ENCODE results near the gene CELSR3.

Gene CELSR3

DNA sequence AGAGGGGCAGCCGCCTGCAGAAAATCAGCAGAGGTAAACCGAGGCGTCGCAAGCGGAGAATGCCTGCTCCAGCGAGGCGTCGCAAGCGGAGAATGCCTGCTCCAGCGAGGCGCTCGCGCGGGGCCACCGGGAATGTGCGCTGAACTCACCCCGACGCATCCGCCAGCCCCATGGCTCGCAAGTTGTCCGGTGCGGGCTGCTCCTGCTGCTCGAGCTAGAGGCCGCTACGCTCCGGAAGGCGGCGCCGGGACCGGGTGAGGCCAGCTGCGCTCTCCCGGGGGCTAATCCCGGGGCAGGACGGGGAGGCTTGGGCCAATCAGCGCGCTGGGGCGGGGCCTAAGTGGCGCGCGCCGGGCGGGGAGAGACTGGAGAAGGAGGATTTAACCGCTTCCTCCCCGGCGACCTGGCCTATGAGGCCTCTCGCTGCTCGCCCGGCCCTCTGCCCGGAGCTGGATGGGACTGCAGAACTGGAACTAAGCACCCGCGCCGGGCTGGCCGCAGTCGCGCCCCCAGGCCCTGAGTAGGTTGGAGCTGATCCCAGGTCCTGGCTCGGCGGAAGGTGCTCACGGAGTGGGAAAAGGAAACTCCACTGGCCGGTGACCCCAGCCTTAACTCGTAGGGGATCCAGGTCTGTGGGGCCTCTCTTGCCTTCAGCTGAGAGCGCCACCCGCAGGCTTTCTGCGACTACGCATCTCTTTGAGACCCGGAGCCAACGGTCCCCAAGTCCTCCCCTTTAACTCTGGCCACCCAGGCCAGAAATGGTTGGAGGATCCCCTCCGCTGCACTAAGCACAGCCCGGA lies 27.3 kb downstream of the CELSR3 start, which contains the start of gene SLC26A6:
SLC26A6 (minus strand) TSS at position 240 of the 800 bp plus-strand sequence; CDS start at position 172, 68 bp downstream.
- TF ChIP-seq, protein P1, sequence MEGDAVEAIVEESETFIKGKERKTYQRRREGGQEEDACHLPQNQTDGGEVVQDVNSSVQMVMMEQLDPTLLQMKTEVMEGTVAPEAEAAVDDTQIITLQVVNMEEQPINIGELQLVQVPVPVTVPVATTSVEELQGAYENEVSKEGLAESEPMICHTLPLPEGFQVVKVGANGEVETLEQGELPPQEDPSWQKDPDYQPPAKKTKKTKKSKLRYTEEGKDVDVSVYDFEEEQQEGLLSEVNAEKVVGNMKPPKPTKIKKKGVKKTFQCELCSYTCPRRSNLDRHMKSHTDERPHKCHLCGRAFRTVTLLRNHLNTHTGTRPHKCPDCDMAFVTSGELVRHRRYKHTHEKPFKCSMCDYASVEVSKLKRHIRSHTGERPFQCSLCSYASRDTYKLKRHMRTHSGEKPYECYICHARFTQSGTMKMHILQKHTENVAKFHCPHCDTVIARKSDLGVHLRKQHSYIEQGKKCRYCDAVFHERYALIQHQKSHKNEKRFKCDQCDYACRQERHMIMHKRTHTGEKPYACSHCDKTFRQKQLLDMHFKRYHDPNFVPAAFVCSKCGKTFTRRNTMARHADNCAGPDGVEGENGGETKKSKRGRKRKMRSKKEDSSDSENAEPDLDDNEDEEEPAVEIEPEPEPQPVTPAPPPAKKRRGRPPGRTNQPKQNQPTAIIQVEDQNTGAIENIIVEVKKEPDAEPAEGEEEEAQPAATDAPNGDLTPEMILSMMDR (conservative IDR thresholded peaks at IDR 0.05) = peak; percentile 69
- H3K27ac ChIP-seq = peak within 1 kb of the TSS; percentile 88

DNA sequence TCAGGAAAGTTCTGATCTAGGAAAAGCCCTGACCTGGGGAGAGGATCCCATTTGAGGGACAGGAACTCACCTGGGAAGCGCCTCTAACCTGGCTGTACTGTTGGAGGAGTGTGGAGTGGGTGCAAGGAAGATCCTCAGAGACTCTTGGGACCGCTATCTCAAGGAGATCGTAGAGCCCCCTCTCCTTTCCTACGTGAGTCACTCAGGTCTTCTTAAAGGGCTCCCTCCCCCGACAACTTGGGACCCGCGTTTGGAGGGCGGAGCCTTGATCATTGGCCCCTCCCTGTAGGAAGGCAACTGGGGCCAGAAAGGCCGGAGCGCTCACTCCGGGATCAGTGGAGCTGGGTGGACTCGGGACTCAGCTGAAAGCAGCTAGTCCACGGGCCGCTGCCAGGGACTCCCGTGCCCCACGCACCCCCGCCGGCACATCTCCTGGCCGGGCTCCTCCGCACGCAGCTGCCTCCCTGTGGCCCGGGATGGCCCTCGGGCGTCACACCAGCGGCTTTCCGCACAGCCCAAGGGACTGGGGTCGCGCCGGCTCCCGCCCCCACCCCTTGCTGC lies 27.9 kb downstream of the CELSR3 start:
- TF ChIP-seq, protein P1 (conservative IDR thresholded peaks at IDR 0.05) = no peak
- peak overlapping the region; percentile 88 for H3K27ac ChIP-seq

DNA sequence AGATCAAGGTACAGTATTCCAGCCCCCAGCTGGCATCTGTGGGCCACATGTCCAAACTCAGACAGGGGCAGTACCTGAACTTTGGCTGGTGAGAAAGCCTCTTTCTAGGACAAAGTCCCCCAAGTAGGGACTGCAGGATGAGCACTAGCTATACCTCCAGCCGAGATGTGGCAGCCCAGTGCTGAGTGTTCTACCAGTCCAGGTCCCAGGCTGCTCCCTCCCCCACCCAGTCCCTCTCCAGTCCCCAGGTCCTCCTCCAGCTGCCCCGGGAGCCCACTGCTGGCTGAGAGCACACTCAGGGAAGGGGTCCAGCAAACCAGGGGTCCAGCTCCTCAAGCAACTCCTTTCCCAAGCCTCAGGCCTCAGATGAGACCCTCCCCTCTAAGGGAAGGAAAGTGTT lies 28.9 kb downstream of the CELSR3 start:
- peak overlapping the region; percentile 88 for H3K27ac ChIP-seq
- TF ChIP-seq, protein P1 (conservative IDR thresholded peaks at IDR 0.05) = no peak

DNA sequence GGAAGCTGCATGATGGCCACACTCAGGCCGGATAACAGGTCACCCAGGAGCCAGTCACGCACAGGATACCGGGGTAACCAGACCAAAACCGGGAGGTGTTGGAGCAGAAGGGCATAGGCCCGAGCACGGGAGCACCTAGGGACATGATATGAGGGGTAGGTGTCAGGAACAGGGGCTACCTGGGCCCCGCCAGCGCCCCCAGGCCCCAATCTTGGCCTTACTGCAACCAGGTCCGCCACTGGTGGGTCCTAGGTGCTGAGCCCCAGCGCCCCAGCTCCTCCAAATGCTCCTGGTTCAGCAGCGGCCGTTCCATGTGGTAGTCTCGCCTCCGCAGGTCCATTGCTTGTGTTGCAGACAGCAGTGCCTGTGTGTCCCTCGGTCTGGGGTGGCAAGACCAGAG lies 29.4 kb downstream of the CELSR3 start:
- peak overlapping the region; percentile 88; the same call in 1 of the 2 replicates for H3K27ac ChIP-seq
- TF ChIP-seq, protein P1 (conservative IDR thresholded peaks at IDR 0.05) = no peak

DNA sequence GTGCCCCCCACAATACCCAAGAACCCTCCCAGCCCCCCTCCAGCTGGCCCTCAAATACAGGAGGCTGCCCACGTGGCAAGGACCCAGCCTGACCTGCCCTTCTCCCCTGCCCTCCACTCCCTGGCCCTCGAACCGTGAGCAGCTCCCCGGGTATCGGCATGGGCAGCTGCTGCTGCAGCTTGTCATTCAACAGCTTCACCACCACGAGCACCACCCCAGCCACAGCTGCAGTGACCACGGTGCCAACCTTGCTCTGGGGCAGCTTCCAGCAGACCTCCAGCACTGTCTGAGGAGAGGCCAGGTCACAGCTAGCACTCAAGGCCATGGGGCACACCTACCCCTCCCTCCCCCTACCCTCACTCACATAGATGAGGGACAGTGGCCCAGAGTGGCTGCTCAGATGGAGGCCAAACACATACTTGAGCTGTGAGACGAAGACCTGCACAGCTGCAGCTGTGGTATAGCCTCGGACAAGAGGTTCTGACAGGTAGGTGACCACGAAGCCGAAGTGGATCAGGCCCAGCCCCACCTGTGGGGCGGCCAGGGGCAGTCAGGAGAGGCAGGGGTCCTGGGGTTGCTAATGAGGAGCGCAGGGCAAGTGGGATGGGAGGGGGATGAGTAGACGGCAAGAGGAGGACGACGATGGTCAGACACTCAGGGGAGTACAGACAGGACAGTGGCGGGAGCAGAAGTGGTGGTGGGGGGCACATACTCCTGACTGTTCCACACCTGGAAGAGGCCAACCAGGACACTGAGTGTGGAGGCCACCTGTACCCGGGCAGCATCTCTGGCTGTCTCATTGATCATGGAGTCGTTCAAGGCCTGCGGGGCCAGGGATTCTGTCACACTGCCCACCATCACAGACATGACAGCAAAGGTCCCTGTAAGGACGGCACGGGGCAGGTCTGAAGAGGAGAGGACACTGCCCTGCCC lies 30.9 kb downstream of the CELSR3 start:
- TF ChIP-seq, protein P1 (conservative IDR thresholded peaks at IDR 0.05) = no peak
- H3K27ac ChIP-seq = no peak overlapping the region

DNA sequence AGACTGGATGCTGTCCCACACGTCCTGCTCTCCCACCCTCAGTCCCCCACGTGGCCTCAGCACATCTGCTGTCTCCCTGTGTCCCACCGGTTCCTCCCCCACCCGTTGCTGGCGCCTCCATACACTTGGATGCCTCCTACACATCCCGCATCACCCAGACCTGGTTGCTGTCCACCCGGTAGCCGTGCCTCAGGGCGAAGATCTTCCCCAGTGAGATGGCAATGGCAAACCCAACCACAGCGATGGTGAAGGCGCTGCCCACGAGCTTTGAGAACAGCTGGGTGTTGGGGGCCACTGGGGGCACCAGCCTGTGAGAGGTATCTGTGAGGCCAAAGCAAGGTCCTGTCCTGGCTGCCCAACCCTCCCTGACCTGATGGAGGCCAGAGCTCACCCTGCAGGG lies 31.9 kb downstream of the CELSR3 start:
- no peak overlapping the region for H3K27ac ChIP-seq
- TF ChIP-seq, protein P1 (conservative IDR thresholded peaks at IDR 0.05) = no peak

DNA sequence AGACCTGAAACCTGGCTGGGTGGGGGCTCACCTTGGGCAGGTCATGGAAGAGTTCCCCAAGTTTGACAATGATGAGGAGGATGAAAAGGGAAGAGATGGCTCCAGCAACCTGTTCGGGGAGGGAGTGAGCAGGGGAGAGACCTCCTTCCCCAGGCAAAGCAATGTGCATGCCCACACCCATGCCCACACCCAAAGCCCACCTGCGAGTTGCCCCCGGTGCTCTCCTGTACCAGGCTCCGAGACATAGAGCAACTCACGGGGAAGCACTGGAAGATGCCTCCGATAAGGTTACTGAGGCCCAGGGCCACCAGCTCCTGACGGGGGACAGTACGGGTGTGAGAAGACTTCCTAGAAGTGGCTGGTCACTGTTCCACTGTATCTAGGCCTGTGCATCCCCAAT lies 32.3 kb downstream of the CELSR3 start:
- TF ChIP-seq, protein P1 (conservative IDR thresholded peaks at IDR 0.05) = no peak
- no peak overlapping the region for H3K27ac ChIP-seq
